GM12864 (cell line): ENCODE data around the gene FAM13C.

Experiments
- DNase-seq: peaks from one replicate; pipeline ENCODE4 v3.0.0-alpha.2; 2011; ENCODE audit warnings: low read depth
- H3K4me3 ChIP-seq: 2 replicates; pipeline ENCODE4 v1.5.1; 2011; ENCODE audit warnings: mild to moderate bottlenecking, low read depth, low read length, control low read depth
- CTCF ChIP-seq: IDR thresholded peaks from 2 replicates; pipeline ENCODE4 v1.5.1; 2011; ENCODE audit warnings: low read depth, mild to moderate bottlenecking, moderate library complexity, low read length, control low read depth, inconsistent platforms; ENCODE audit errors: missing control alignments

FAM13C gene

GRCh38 chr10:59335497-59335896 lies 26.9 kb downstream of the FAM13C start:
- H3K4me3 ChIP-seq: no peak overlapping the region
- no peak for TF ChIP-seq CTCF
- DNase-seq: no peak

DNA sequence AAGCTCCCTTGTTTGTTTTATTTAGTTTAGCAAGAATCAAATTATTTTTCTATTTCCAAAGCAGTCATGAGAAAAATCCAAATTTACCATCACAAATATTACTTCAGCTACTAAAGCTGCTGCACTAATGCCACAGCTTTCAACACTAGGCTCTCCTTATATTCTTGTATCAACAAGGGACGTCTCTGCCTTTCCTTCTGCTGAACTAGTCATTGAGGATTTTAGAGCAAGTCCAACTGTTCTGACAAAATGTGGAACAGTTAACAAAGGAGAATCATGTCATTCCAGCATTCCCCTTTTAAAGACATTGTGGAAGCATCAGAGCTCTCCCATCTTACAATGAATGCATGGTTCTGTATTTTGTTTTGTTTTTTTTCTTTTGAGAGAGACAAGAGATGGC lies 28.6 kb downstream of the FAM13C start:
- no peak for TF ChIP-seq CTCF
- H3K4me3 ChIP-seq: no peak overlapping the region
- no peak for DNase-seq

DNA sequence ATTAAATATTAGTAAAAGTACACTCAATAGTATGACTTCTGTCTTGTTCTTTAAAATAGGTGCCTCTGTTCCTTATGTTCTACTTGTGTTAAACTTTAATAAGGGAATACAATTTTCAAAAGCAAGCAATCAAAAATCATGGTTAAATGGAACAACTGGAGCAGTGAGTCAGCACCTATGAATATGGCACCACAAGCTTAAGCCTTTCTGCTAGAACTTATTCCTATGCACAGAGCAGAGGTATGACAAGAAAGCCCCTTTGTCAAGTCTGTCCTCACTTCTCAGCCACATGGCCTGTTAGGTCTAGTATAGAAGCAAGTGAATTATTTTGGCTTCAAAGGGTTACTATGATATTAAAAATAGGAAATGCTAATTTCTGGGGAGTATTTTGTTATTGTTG lies 29.8 kb downstream of the FAM13C start:
- no peak overlapping the region for H3K4me3 ChIP-seq
- TF ChIP-seq CTCF: no peak
- no peak for DNase-seq

DNA sequence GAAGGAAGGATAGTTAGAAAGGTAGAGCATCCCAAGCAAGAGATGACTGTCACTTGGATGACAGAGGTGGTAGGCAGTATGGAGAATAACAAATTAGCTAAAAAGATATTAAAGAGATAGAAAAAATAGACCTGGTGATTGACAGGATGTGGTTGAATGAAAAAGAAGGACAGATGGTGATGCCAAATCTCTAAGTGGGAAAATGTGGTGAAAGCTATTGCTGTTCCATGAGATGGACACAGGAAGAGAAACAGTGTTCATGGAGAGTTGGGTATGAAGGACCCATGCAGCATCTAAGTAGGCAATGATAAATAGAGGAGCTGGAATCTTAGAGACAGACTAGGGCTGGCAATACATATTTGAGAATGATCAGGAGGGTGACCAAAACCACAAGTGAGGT lies 30.7 kb downstream of the FAM13C start:
- no peak overlapping the region for H3K4me3 ChIP-seq
- no peak for TF ChIP-seq CTCF
- no peak for DNase-seq

DNA sequence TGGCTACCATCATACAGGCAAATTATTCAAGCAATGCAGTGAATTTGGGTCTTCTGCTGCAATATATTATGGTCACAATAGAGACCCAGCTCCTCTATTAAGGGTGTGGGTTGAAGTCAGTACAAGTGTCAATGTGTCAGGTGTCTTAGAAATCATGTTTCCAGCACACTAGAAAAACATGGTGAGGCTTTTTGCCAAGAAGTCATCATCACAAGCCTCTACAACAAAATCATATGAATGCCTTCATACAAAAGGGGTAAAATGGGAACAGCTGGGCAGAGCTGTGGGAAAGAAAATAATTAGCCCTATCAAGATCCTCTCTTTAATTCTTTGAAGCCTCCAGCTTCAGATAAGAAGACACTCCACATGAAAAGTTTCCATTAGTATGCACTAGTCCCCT lies 37.2 kb downstream of the FAM13C start:
- TF ChIP-seq CTCF: no peak
- H3K4me3 ChIP-seq: no peak overlapping the region
- DNase-seq: no peak

GRCh38 chr10:59324597-59324996 lies 37.8 kb downstream of the FAM13C start:
- no peak for DNase-seq
- TF ChIP-seq CTCF: no peak
- no peak overlapping the region for H3K4me3 ChIP-seq

DNA sequence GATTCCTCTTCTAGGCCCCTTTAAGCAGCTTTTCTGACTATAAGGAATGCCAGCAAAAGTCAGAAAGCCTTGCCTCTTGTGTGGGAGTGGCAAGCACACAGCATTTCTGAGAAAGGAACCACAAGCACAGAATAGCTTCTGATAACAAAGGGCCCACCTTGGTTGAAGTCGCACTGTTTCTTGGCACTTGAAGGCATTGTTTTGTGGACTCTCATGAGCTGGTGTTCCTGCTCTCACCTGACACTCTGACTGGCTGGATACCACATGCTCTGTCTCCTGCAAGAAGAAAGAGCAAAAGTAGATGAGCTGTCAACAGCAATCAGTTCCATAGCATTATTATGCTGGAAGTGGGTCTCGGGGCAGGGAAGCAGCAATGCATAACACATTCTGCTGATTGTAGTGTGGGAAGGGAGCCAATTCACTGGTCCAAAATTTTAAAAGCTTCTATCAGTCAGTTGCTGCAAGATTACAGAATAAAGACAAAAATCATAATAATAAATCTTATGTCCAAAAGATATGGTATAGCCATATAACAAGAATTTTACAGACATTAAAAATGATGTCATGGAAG lies 38.4 kb downstream of the FAM13C start:
- no peak for TF ChIP-seq CTCF
- DNase-seq: no peak
- H3K4me3 ChIP-seq: no peak overlapping the region
